Endothelial cell of umbilical vein (primary cell): ENCODE measurements around the gene HAX1. TPM values are rescaled to one million over a fixed set of nuclear protein-coding genes. Genes with fewer than 3 reads are reported as not detected.

Experiments
- BruUV-seq: library from RNA; stranded (reverse); fragments of 400-500 nt; replicated peaks from 2 replicates; lab custom pipeline; 2021; lab: Mats Ljungman, UMichigan
- CTCF ChIA-PET: fragments of 300-600, 350-600 bp; sonication (Branson Sonifier 250); formaldehyde crosslinking; loops from one replicate; lab custom pipeline; 2021; ENCODE audit warnings: antibody characterized with exemption, inconsistent platforms; lab: Charles Lee
- POLR2A ChIA-PET: fragments of 300-600, 350-600 bp; sonication (Branson Sonifier 250); formaldehyde crosslinking; loops from one replicate; lab custom pipeline; 2021; ENCODE audit warnings: antibody characterized with exemption, inconsistent platforms; lab: Charles Lee
- DNase-seq: peaks from one replicate; pipeline ENCODE4 v3.0.0-alpha.2; 2011; ENCODE audit warnings: low read depth, low spot score
- FAIRE-seq: peaks from 2 replicates; lab custom pipeline; 2011; peaks lifted over from hg19 to GRCh38; lab: Jason Lieb, UNC
- H2AFZ ChIP-seq: 2 replicates; pipeline ENCODE4 v1.6.0; 2012; ENCODE audit warnings: low read depth, low read length, control low read depth, inconsistent platforms
- H3K27ac ChIP-seq: 2 replicates; pipeline ENCODE4 v1.5.1; 2011; ENCODE audit warnings: low read depth, mild to moderate bottlenecking, control low read depth, low read length, moderate library complexity; ENCODE audit not compliant: insufficient read depth
- H3K27me3 ChIP-seq, 2 experiments: 2 replicates each; pipeline versions ENCODE4 v1.6.0 to v1.6.1; 2011; ENCODE audit warnings: low read length in 2 of 2, mixed read lengths in 1 of 2; ENCODE audit not compliant: control insufficient read depth in 2 of 2, insufficient read depth in 2 of 2
- H3K36me3 ChIP-seq, 2 experiments: 2 replicates in 1 of 2; 3 replicates in 1 of 2; pipeline ENCODE4 v1.5.1; 2011; ENCODE audit warnings: low read length in 2 of 2, mild to moderate bottlenecking in 1 of 2, moderate library complexity in 1 of 2; ENCODE audit not compliant: control insufficient read depth in 2 of 2, insufficient read depth in 2 of 2; ENCODE audit errors: extremely low read depth in 1 of 2
- H3K4me1 ChIP-seq: 3 replicates; pipeline ENCODE4 v1.5.1; 2011; ENCODE audit warnings: mild to moderate bottlenecking, low read length; ENCODE audit not compliant: control insufficient read depth, insufficient read depth; ENCODE audit errors: extremely low read depth
- H3K4me2 ChIP-seq: 2 replicates; pipeline ENCODE4 v1.6.1; 2011; ENCODE audit warnings: low read length, control low read depth, mixed read lengths; ENCODE audit not compliant: insufficient read depth
- H3K4me3 ChIP-seq, 3 experiments: fragments of 200-600 bp in 1 of 3; sonication (generic), shearing (Covaris generic) in 1 of 3; replicated peaks in 1 of 3; 2 replicates each; pipeline ENCODE4 v1.5.1; 2011 to 2016; ENCODE audit warnings: control low read depth in 3 of 3, low read length in 3 of 3, mild to moderate bottlenecking in 2 of 3, inconsistent platforms in 1 of 3, low read depth in 1 of 3, moderate library complexity in 1 of 3; ENCODE audit not compliant: insufficient read depth in 1 of 3
- H3K79me2 ChIP-seq: 2 replicates; pipeline ENCODE4 v1.6.0; 2012; ENCODE audit warnings: low read length, inconsistent platforms; ENCODE audit not compliant: control insufficient read depth, insufficient read depth
- H3K9ac ChIP-seq: replicated peaks from 2 replicates; pipeline ENCODE3; 2011; ENCODE audit warnings: low read length, control low read depth; ENCODE audit not compliant: insufficient read depth; ENCODE audit errors: extremely low read depth
- H3K9me1 ChIP-seq: replicated peaks from 3 replicates; pipeline ENCODE4 v1.6.0; 2011; ENCODE audit warnings: mild to moderate bottlenecking, low read length; ENCODE audit not compliant: control insufficient read depth, insufficient read depth; ENCODE audit errors: extremely low read depth
- H3K9me3 ChIP-seq: replicated peaks from 2 replicates; pipeline ENCODE4 v1.5.1; 2012; ENCODE audit warnings: low read length, inconsistent platforms; ENCODE audit not compliant: control insufficient read depth, insufficient read depth
- H4K20me1 ChIP-seq: replicated peaks from 2 replicates; pipeline ENCODE3; 2011; ENCODE audit warnings: mild to moderate bottlenecking, low read length; ENCODE audit not compliant: control insufficient read depth, insufficient read depth; ENCODE audit errors: extremely low read depth
- EZH2 ChIP-seq: IDR thresholded peaks from 2 replicates; pipeline ENCODE4 v1.6.1; 2012; ENCODE audit warnings: borderline replicate concordance, low read depth, mild to moderate bottlenecking, moderate library complexity, low read length, inconsistent platforms; ENCODE audit not compliant: severe bottlenecking
- FOS ChIP-seq: IDR thresholded peaks from 2 replicates; pipeline ENCODE4 v1.6.1; 2011; ENCODE audit warnings: mild to moderate bottlenecking, low read length, moderate library complexity, borderline replicate concordance; ENCODE audit not compliant: insufficient read depth
- GATA2 ChIP-seq: IDR thresholded peaks from 2 replicates; pipeline ENCODE4 v1.7.0; 2011; ENCODE audit warnings: low read depth, mild to moderate bottlenecking, moderate library complexity, mixed read lengths, low read length; ENCODE audit not compliant: insufficient read length, insufficient read depth
- JUN ChIP-seq: IDR thresholded peaks from 2 replicates; pipeline ENCODE4 v1.6.1; 2011; ENCODE audit warnings: borderline replicate concordance, low read depth; ENCODE audit not compliant: insufficient read length, insufficient read depth
- MYC ChIP-seq: IDR thresholded peaks from one replicate; pipeline ENCODE4 v1.6.1; 2011; ENCODE audit warnings: mild to moderate bottlenecking, low read depth, low read length
- POLR2A ChIP-seq: IDR thresholded peaks from 2 replicates; pipeline ENCODE4 v1.6.1; 2012; ENCODE audit warnings: low read depth, mild to moderate bottlenecking, control low read depth, low read length
- POLR2AphosphoS5 ChIP-seq: IDR thresholded peaks from 2 replicates; pipeline ENCODE4 v1.6.1; 2012; ENCODE audit warnings: low read depth, mild to moderate bottlenecking, control low read depth, low read length, moderate library complexity; ENCODE audit not compliant: insufficient read depth
- dilution Hi-C: fragments of 300-500 bp; cut with MboI; formaldehyde crosslinking; loops from one replicate; pipeline ENCODE4 v1.15.0; 2019; ENCODE audit warnings: low sequenced_read_pairs; ENCODE audit not compliant: extremely low pct_ligation_motif_present
- intact Hi-C: fragments of 100-400 bp; cut with micrococcal nuclease; formaldehyde crosslinking; loops from one replicate; pipeline ENCODE4 v1.10.0; 2022
- polyA plus RNA-seq, 4 experiments: library from polyadenylated mRNA; depleted of rRNA in 3 of 4; stranded (reverse) in 3 of 4; unstranded in 1 of 4; fragments of >200 nt; gene quantifications; 2 replicates each; pipeline versions ENCODE4 v1.2.1 to v1.2.3, GENCODE V29; 2011 to 2012; ENCODE audit warnings: missing spikeins in 1 of 4
- total RNA-seq: library from RNA; stranded (reverse); gene quantifications from 2 replicates; pipeline ENCODE4 v1.2.3, GENCODE V29; 2021
- TF ChIP-seq, protein P1 (sequence below), 2 donors: IDR thresholded peaks; 1 replicate in 1 of 2; 2 replicates in 1 of 2; pipeline ENCODE4 v1.5.1; 2011; ENCODE audit warnings: low read length in 2 of 2, mild to moderate bottlenecking in 2 of 2, moderate library complexity in 2 of 2, control low read depth in 1 of 2, inconsistent platforms in 1 of 2, low read depth in 1 of 2; ENCODE audit not compliant: insufficient read depth in 1 of 2; ENCODE audit errors: extremely low read depth in 1 of 2
- TF ChIP-seq, protein P2 (sequence below): IDR thresholded peaks from 2 replicates; pipeline ENCODE4 v1.6.1; 2011; ENCODE audit not compliant: insufficient read depth, insufficient read length

Gene HAX1
- total and polyA plus RNA-seq, 2 donors (not counting 3 experiments of a cell fraction or from before 2014, with no cell fraction given): 78.4 to 95.3 TPM

DNA sequence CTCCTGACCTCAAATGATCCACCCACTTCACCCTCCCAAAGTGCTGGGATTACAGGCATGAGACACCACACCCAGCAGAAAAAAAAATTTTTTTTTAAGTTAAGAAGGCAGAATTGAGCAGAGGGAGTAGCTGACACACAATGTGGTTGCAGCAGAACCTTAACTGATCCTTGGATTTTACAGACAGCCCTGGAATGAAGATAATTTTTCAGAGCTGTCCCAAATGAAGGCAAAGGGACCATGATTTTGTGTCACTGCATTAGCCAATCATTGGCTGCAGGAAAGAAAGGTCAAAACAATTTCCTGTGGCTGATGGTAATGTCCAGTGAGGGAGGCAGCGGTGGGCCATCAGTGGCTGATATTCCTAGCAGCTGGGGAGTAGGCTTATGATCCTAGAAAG lies 29.2 kb downstream of the HAX1 start:
- H3K4me2 ChIP-seq: no peak overlapping the region
- no peaks in the 10 kb centered on the region for H4K20me1 ChIP-seq
- H3K79me2 ChIP-seq: no peaks in the 10 kb centered on the region
- no peak for DNase-seq
- dilution Hi-C loops (no loop called here), intact Hi-C loops (no loop called here)
- H3K9me3 ChIP-seq: no peaks in the 10 kb centered on the region
- H3K4me3 ChIP-seq: no peak overlapping the region
- no peaks in the 10 kb centered on the region for H3K9me1 ChIP-seq
- no peaks in the 10 kb centered on the region for H3K36me3 ChIP-seq
- no peaks in the 10 kb centered on the region for H3K27me3 ChIP-seq
- POLR2A ChIA-PET: no interaction called here
- no peaks in the 10 kb centered on the region for H3K4me1 ChIP-seq
- no peak overlapping the region for H3K9ac ChIP-seq
- FAIRE-seq: no peak
- CTCF ChIA-PET: no interaction called here
- H3K27ac ChIP-seq: no peak overlapping the region
- TF ChIP-seq JUN (no peak), POLR2AphosphoS5 (no peak), POLR2A (no peak), GATA2 (no peak), FOS (no peak), EZH2 (no peak), MYC (no peak)
- TF ChIP-seq, protein P1, sequence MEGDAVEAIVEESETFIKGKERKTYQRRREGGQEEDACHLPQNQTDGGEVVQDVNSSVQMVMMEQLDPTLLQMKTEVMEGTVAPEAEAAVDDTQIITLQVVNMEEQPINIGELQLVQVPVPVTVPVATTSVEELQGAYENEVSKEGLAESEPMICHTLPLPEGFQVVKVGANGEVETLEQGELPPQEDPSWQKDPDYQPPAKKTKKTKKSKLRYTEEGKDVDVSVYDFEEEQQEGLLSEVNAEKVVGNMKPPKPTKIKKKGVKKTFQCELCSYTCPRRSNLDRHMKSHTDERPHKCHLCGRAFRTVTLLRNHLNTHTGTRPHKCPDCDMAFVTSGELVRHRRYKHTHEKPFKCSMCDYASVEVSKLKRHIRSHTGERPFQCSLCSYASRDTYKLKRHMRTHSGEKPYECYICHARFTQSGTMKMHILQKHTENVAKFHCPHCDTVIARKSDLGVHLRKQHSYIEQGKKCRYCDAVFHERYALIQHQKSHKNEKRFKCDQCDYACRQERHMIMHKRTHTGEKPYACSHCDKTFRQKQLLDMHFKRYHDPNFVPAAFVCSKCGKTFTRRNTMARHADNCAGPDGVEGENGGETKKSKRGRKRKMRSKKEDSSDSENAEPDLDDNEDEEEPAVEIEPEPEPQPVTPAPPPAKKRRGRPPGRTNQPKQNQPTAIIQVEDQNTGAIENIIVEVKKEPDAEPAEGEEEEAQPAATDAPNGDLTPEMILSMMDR (IDR thresholded peaks at IDR 0.05; ENCODE audit: extremely low read depth in 1 of 2, insufficient read depth in 1 of 2, low read depth in 1 of 2, low read length in 2 of 2): no peak
- TF ChIP-seq, protein P2, sequence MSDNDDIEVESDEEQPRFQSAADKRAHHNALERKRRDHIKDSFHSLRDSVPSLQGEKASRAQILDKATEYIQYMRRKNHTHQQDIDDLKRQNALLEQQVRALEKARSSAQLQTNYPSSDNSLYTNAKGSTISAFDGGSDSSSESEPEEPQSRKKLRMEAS: no peak
- no TSS peak for BruUV-seq
- no peak overlapping the region for H2AFZ ChIP-seq
